ENCODE results near the gene CAT. TPM values are rescaled to one million over a fixed set of nuclear protein-coding genes. Genes with fewer than 3 reads are reported as not detected.

The CAT gene
- total RNA-seq (2022; extraction: Qiagen RNA extraction; ENCODE audit: low read depth): 36.1 to 44.4 TPM (median 40.7 TPM) in 5 replicates

DNA sequence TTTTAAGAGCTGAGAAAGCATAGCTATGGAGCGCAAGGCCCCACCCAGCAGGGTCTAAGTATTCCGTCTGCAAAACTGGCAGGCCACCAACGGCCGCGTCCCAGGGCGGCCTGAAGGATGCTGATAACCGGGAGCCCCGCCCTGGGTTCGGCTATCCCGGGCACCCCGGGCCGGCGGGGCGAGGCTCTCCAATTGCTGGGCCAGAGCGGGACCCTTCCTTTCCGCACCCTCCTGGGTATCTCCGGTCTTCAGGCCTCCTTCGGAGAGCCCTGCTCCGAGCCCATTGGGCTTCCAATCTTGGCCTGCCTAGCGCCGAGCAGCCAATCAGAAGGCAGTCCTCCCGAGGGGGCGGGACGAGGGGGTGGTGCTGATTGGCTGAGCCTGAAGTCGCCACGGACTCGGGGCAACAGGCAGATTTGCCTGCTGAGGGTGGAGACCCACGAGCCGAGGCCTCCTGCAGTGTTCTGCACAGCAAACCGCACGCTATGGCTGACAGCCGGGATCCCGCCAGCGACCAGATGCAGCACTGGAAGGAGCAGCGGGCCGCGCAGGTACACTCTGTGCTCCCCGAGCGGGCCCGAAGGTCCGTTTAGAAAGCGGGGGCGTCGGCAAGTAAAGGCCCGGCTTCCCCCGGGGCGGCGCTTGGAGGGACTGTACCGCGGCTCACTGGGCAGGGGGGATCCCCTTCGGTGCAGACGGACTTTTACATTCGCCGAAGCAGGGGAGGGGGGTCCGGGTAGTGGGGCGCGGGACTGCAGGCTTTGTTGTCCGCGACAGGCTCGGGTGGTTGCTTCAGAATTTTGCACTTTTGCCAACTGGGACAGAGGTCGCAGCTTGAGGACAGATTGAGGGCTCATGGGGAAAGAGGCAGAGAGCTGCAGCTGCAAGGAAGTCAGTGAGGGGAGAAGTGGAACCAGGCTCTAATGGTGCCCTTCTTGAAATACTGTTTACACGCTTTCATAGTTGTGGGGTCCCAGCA lies at the start of gene CAT:
CAT (plus strand) TSS at position 406 of the 979 bp plus-strand sequence; CDS start at position 486, 80 bp downstream.

GRCh38 chr11:34513682-34514449 lies 75.1 kb downstream of the CAT start, which contains the start of gene ELF5:
ELF5 (minus strand) TSS chr11:34513794; CDS start chr11:34505749, 8,045 bp downstream.

Other genes with a start within 250 kb of the CAT start
- 21.7 to 25.7 TPM (median 24.5 TPM) in 5 replicates for gene ABTB2, start 80.9 kb upstream of the CAT start, total RNA-seq (2022; extraction: Qiagen RNA extraction; ENCODE audit: low read depth)
- gene ELF5, start 74.9 kb downstream of the CAT start, total RNA-seq (2022; extraction: Qiagen RNA extraction; ENCODE audit: low read depth): not detected in 5 replicates
- 0.18 to 1.2 TPM (median 0.59 TPM) in 5 replicates for gene EHF, start 182.2 kb downstream of the CAT start, total RNA-seq (2022; extraction: Qiagen RNA extraction; ENCODE audit: low read depth)